Mucosa of rectum (tissue), 2 donors: ENCODE results near the gene PPP4C.
"Not testable (repeated sequence)": the region's sequence is repeated elsewhere in the genome, so short reads cannot be mapped to it uniquely, and the experiment has no call there.

Experiments
- H3K27ac ChIP-seq, 2 donors: one replicate each; pipeline ENCODE4 v1.7.0; 2013; ENCODE audit warnings: inconsistent platforms in 2 of 2, low read depth in 2 of 2, low read length in 2 of 2
- H3K27me3 ChIP-seq, 2 donors: one replicate each; pipeline ENCODE4 v1.7.0; 2013; ENCODE audit warnings: low read length in 2 of 2; ENCODE audit not compliant: control insufficient read depth in 2 of 2, insufficient read depth in 2 of 2
- H3K36me3 ChIP-seq, 2 donors: one replicate each; pipeline ENCODE4 v1.7.0; 2013; ENCODE audit warnings: low read length in 2 of 2; ENCODE audit not compliant: control insufficient read depth in 2 of 2, insufficient read depth in 2 of 2
- H3K4me1 ChIP-seq, 2 donors: one replicate each; pipeline ENCODE4 v1.7.0; 2013; ENCODE audit warnings: low read length in 2 of 2, mild to moderate bottlenecking in 1 of 2; ENCODE audit not compliant: control insufficient read depth in 2 of 2, insufficient read depth in 2 of 2
- H3K4me3 ChIP-seq, 2 donors: one replicate each; pipeline ENCODE4 v1.7.0; 2013; ENCODE audit warnings: low read length in 2 of 2
- H3K9ac ChIP-seq, 2 donors: one replicate each; pipeline ENCODE4 v1.7.0; 2013; ENCODE audit warnings: low read length in 2 of 2, low read depth in 1 of 2, mild to moderate bottlenecking in 1 of 2
- H3K9me3 ChIP-seq, 2 donors: one replicate each; pipeline ENCODE4 v1.7.0; 2013; ENCODE audit warnings: low read length in 2 of 2; ENCODE audit not compliant: control insufficient read depth in 2 of 2
- donor health status: healthy.
- donor health status: Normal muscosa, but diverticular disease.

Gene PPP4C

DNA sequence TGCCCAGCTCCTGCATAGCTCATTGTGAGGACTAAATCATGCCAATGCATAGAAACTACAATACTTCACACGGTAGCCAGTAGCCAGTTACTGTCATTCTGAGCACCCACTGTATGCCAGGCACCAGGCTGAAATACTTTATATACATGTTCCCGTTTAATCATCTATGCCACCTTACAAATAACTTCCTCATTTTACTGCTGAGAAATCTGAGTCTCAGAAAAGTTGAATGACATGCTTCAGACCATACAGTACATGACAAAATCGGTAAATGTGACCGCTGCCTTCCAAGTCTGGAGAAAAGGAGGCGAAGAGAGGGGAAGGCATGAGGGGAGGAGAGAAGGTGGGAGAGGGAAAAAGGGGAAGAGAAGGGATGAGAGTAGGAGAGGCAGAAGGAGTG, 35.6 kb upstream of the PPP4C start:
- H3K4me3 ChIP-seq, result no peak overlapping the region
- no peaks in the 10 kb centered on the region for H3K36me3 ChIP-seq
- no peaks in the 10 kb centered on the region for H3K9me3 ChIP-seq
- no peak overlapping the region for H3K27ac ChIP-seq
- no peaks in the 10 kb centered on the region for H3K4me1 ChIP-seq
- H3K9ac ChIP-seq, result no peak overlapping the region
- peaks cover 4 to 7% of the 10 kb centered on the region in 2 donors for H3K27me3 ChIP-seq

DNA sequence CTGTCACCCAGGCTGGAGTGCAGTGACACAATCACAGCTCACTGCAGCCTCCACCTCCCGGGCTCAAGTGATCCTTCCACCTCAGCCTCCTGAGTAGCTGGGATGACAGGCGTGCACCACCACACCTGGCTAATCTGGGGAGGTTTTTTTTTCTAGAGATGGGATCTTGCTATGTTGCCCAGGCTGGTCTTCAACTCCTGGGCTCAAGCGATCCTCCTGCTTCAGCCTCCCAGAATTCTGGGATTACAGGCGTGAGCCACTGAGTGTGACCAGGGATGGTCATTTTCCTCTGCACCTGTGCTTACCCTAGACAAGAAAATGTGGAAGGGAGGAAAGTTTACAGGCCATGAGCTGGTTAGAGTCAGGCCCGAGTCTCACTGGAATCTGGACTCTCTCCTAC, 35.1 kb upstream of the PPP4C start:
- H3K36me3 ChIP-seq, H3K9me3 ChIP-seq, H3K27me3 ChIP-seq, H3K27ac ChIP-seq, H3K9ac ChIP-seq, H3K4me3 ChIP-seq, H3K4me1 ChIP-seq: not testable (repeated sequence)

DNA sequence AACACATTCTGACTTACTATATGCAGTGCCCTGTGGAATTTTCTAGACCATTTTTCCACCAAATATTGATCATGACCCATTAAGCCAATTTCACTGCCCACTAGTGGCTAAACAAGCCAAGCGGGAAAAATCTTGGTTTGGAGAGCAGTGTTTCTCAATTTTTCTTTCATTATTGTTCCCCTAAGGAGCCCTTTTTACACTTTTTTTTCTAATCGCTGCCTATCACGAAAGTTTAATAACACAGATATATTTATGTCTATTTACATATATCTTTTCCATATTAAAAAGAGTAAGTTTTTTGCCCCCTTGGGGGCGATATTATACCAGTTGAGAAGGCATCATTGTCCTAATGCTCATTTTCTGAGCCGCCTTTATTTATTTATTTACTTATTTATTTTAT, 34.0 kb upstream of the PPP4C start:
- no peaks in the 10 kb centered on the region for H3K9me3 ChIP-seq
- H3K4me3 ChIP-seq, result no peak overlapping the region
- H3K27me3 ChIP-seq, result peaks cover 0 to 4% of the 10 kb centered on the region in 2 donors
- no peak overlapping the region for H3K9ac ChIP-seq
- no peaks in the 10 kb centered on the region for H3K4me1 ChIP-seq
- H3K36me3 ChIP-seq, result no peaks in the 10 kb centered on the region
- H3K27ac ChIP-seq, result no peak overlapping the region

DNA sequence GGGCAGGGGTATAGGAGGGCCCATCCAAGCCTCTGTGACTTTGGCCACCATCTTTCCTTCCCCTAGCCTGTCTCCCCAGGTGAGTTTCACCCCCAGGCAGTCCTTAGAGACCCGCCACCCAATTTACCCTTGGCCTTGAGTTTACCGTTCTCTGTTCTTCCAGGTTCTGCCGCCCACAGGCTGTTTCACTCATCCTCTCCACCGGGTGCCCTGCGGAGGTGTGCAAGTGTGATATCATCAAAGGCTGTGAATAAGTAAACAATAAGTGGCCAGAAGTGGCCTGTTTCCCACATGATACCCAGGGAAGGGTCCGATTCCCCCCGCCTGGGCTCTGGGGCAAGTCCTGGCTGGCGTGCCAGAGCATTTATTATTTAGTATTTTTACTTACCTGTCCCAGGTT, 29.6 kb upstream of the PPP4C start:
- Histone ChIP-seq H3K9ac (no peak overlapping the region), H3K27me3 (peaks cover 0 to 4% of the 10 kb centered on the region in 2 donors)

DNA sequence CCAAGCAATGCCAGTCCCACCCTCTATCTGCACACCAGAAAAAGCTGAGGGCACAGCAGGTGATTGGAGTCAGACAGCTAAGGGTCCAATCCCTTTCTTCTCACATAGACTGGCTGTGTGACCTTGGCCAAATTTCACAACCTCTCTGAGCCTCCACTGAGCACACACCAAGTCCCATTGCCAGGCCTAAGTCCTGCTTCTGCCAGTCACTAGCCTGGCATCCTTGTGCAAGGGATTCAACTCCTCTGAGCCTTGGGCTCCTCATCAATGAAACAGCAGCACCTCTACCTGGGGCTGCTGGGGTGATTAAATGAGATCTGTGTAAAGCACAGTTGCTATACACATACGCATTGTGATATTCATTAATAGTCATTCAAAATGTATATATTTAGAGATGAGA, 29.2 kb upstream of the PPP4C start:
- Histone ChIP-seq H3K27me3 (peaks cover 0 to 4% of the 10 kb centered on the region in 2 donors), H3K36me3 (no peaks in the 10 kb centered on the region), H3K9ac (no peak overlapping the region), H3K4me1 (no peaks in the 10 kb centered on the region), H3K9me3 (no peaks in the 10 kb centered on the region), H3K27ac (no peak overlapping the region), H3K4me3 (no peak overlapping the region)

More for the DNA sequence above, 29.6 kb upstream of the PPP4C start:
- Histone ChIP-seq H3K4me3 (no peak overlapping the region), H3K27ac (no peak overlapping the region), H3K4me1 (no peaks in the 10 kb centered on the region), H3K36me3 (no peaks in the 10 kb centered on the region), H3K9me3 (no peaks in the 10 kb centered on the region)

DNA sequence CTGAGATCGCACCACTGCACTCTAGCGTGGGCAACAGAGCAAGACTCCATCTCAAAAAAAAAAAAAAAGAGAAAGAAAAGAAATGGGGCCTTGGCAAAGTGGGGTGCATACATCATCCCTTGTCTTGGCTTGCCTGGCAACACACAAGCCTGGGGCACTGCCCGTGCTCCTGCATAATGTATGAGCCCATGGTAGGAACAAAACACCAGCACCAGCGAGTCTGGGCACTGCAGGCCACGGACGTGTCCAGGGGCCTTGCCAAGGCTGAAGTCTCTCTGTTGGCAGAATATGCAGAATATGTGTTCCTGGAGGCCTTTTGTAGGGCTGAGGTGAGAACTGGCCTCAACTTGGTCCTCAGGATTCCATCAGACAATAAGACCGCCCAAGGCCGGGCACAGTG, 25.9 kb upstream of the PPP4C start:
- Histone ChIP-seq H3K36me3 (no peaks in the 10 kb centered on the region), H3K27me3 (peaks cover 0 to 1% of the 10 kb centered on the region in 2 donors), H3K27ac (no peak overlapping the region), H3K4me3 (no peak overlapping the region), H3K9ac (no peak overlapping the region), H3K9me3 (no peaks in the 10 kb centered on the region), H3K4me1 (peaks cover 7 to 10% of the 10 kb centered on the region in 2 donors)

DNA sequence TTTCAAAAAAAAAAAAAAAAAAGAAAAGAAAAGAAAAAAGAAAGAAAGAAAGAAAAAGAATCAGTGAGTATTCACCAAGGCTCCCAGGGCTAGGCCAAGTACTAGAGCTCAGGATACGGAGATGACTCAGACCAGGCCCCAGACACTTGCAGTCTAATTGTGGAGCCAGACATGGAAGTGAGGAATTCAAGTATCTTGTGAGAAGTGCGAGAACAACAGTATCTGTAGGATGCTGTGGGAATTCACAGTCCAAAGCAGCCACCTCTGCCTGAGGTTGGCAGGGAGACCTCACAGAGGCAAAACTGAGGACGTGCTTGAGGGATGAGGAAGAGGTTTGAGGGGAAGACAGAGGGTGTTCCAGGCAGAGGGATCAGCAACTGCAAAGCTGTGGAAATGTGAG, 24.3 kb upstream of the PPP4C start:
- H3K4me3 ChIP-seq, result no peak overlapping the region
- H3K27me3 ChIP-seq, result no peaks in the 10 kb centered on the region
- peaks cover 7 to 10% of the 10 kb centered on the region in 2 donors for H3K4me1 ChIP-seq
- no peak overlapping the region for H3K9ac ChIP-seq
- no peaks in the 10 kb centered on the region for H3K9me3 ChIP-seq
- no peak overlapping the region for H3K27ac ChIP-seq
- no peaks in the 10 kb centered on the region for H3K36me3 ChIP-seq

DNA sequence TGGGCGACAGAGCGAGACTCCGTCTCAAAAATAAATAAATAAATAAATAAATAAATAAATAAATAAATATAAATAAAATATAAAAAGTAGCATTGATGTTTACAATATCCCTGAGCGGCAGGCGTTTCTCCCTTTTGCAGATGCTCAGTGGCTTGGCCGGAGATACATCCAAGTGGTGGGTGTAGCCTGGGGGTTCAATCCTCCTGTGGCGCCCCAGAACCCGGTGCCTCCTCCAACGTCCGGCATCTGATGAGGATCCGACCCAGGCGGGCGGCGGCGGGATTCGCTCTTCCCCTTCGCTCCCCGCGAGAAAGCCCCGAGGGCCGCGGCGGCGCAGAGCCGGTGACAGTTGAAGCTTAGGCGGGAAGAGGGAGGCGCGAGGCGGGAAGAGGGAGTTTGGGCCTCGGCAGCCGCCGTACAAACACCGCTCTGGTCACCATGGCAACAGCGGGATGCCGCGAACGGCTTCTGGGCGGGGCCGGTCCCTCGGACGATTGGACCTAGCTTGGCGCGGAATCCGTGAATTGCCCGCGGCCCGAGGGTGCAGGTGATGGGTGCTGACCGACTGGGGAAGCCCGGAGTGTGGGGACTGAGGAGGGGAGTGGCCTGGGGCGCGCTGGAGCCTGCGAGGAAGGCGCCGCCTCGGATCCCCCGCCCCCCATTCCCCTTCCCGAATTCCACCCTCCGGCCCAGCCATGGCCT, 23.0 kb upstream of the PPP4C start:
- Histone ChIP-seq H3K4me3 (peak overlapping the region; percentile 74 to 79), H3K4me1 (peaks cover 7 to 10% of the 10 kb centered on the region in 2 donors), H3K27ac (no peak overlapping the region), H3K9me3 (no peaks in the 10 kb centered on the region), H3K9ac (peak overlapping the region; percentile 26 to 62), H3K36me3 (no peaks in the 10 kb centered on the region), H3K27me3 (no peaks in the 10 kb centered on the region)

DNA sequence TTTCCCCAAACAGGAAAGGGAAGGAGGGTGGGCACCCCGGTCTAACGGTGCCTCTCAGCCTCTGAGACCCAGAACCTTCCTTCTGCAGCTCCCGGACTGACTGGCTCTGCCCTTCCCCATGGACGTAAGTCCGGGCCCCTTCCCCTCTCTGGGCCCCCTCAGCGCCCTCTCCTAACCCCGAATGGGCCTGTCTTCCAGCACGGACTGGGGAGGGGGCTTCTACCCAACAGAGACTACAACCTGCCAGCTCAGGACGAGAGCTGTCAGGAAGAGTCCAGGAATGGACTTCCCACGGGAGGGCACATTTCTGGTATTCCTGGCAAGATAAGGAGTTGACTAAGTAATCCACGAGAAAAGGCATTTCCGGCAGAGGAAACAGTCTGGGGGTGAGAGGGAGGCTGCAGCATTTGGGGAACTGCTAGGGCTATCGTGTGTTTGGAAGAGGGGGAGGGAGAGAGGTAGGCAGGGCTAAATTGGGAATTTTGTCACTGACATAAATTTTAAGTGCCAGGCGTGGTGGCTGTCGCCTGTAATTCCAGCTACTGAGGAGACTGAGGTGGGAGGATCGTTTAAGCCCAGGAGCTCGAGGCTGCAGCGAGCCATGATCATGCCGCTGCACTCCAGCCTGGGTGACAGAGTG, 22.3 kb upstream of the PPP4C start:
- Histone ChIP-seq H3K27me3 (no peaks in the 10 kb centered on the region), H3K4me1 (peaks cover 7 to 10% of the 10 kb centered on the region in 2 donors), H3K9ac (peak overlapping the region; percentile 26 to 62), H3K36me3 (no peaks in the 10 kb centered on the region), H3K27ac (no peak overlapping the region), H3K9me3 (no peaks in the 10 kb centered on the region), H3K4me3 (peak overlapping the region; percentile 74 to 79)

DNA sequence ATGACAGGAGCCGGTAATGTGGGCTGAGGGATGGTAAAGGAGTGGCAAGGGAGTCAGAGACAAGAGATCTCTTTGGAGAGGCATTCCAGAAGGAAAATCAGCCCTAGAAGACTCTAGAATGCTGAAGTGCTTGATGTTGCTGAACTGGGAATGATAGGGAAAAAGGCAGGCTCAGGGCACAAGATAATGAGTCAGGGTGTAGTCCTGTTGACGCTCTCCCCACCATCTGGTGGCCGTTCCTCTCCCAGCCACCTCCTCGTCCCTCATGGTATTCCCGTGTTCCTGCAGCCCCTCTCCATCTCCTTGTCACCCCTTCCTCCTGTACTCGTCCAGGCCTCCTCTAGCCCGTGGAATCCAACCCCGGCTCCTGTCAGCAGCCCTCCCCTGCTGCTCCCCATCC, 21.3 kb upstream of the PPP4C start:
- H3K36me3 ChIP-seq, result no peaks in the 10 kb centered on the region
- no peaks in the 10 kb centered on the region for H3K27me3 ChIP-seq
- no peaks in the 10 kb centered on the region for H3K9me3 ChIP-seq
- H3K27ac ChIP-seq, result no peak overlapping the region
- no peak overlapping the region for H3K4me3 ChIP-seq
- no peak overlapping the region for H3K9ac ChIP-seq
- peaks cover 7 to 10% of the 10 kb centered on the region in 2 donors for H3K4me1 ChIP-seq
